DOHH2 (cell line): ENCODE data around the gene NGEF.

Experiments
- EZH2phosphoT487 ChIP-seq: fragments of 200-600 bp; sonication (generic); IDR thresholded peaks from 2 replicates; pipeline ENCODE4 v1.6.1; 2017; ENCODE audit warnings: borderline replicate concordance, mild to moderate bottlenecking, antibody characterized with exemption, low read length, moderate library complexity, mixed read lengths
- TF ChIP-seq, protein P1 (sequence below): fragments of 200-600 bp; sonication (generic); IDR thresholded peaks from one replicate; pipeline ENCODE4 v1.5.1; 2014; ENCODE audit warnings: antibody characterized with exemption, mild to moderate bottlenecking, low read depth, low read length; ENCODE audit not compliant: poor library complexity, severe bottlenecking

DNA sequence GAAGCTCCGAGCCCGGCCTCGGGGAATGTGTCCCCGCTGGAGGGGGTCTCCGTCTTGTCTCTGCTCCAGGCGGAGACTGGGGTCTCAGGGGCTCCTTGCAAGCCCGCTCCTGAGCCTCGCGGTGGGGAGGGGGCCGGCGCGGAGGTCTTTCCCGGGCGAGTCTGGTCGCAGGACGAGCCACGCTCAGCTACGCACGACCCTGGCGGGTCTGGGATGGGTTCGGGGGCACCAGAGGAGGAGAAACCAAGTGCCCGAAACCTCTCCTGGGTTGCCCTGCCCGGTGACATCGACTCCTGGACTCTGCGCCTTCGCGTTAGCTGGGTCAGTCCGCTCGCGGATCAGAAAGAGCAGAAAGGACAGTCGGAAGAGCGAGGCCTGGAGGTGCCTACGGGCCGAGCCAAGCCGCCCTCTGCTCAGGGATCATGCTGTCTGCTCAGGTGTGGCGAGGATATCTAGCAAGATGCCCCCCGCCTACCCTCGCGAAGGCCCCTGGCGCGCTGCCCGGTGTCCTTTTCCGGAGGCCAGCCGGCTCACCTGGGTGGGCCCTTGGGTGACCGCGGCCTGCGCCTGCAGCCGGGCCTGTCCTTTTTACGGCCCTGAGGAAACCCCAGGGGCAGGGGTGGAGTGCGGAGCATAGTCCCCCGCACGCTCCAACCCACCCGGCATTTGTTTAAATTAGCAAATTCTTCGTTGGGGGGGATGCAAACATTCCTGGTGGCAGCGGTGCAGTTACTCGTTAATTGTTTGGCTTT is 84.3 kb downstream of the NGEF start:
- TF ChIP-seq, protein P1, sequence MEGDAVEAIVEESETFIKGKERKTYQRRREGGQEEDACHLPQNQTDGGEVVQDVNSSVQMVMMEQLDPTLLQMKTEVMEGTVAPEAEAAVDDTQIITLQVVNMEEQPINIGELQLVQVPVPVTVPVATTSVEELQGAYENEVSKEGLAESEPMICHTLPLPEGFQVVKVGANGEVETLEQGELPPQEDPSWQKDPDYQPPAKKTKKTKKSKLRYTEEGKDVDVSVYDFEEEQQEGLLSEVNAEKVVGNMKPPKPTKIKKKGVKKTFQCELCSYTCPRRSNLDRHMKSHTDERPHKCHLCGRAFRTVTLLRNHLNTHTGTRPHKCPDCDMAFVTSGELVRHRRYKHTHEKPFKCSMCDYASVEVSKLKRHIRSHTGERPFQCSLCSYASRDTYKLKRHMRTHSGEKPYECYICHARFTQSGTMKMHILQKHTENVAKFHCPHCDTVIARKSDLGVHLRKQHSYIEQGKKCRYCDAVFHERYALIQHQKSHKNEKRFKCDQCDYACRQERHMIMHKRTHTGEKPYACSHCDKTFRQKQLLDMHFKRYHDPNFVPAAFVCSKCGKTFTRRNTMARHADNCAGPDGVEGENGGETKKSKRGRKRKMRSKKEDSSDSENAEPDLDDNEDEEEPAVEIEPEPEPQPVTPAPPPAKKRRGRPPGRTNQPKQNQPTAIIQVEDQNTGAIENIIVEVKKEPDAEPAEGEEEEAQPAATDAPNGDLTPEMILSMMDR = no peak
- no peak for TF ChIP-seq EZH2phosphoT487
